GM18511 (cell line): ENCODE results near the gene RXFP1.
A peak's percentile ranks its signal among the peaks of the same experiment; 100 is the strongest.

Experiments used
- ATAC-seq: cut with Tn5 transposase; IDR thresholded peaks from one replicate; pipeline ENCODE4 v1.9.1; 2021; ENCODE audit warnings: mild to moderate bottlenecking, moderate library complexity; ENCODE audit not compliant: unreplicated experiment

The RXFP1 gene

GRCh38 chr4:158669310-158669709, 147.6 kb downstream of the RXFP1 start:
- ATAC-seq = no peak

GRCh38 chr4:158670975-158671664, 149.4 kb downstream of the RXFP1 start:
- peak; percentile 34 for ATAC-seq

- ATAC-seq = no peak
Observed at GRCh38 chr4:158671665-158671914, 149.9 kb downstream of the RXFP1 start, which contains the start of gene C4orf46. C4orf46 (minus strand) TSS chr4:158671887; CDS start chr4:158671801, 86 bp downstream.

GRCh38 chr4:158671915-158672806, 150.5 kb downstream of the RXFP1 start, which contains the start of gene ETFDH:
ETFDH (plus strand) TSS chr4:158672296; CDS start chr4:158672457, 161 bp downstream.
- peak; percentile 86 for ATAC-seq

- ATAC-seq = no peak
Observed at GRCh38 chr4:158673633-158674032, 152.0 kb downstream of the RXFP1 start.

- no peak for ATAC-seq
Observed at GRCh38 chr4:158676076-158676475, 154.4 kb downstream of the RXFP1 start.

GRCh38 chr4:158678767-158679166, 157.1 kb downstream of the RXFP1 start:
- no peak for ATAC-seq

GRCh38 chr4:158681629-158682028, 159.9 kb downstream of the RXFP1 start:
- no peak for ATAC-seq

- ATAC-seq = no peak
Observed at GRCh38 chr4:158682066-158682465, 160.4 kb downstream of the RXFP1 start.

- ATAC-seq = no peak
Observed at GRCh38 chr4:158688813-158689212, 167.1 kb downstream of the RXFP1 start.
